Esophagus mucosa (tissue), 1 donor: Measurements from ENCODE around the gene TBK1. TPM values are rescaled to one million over a fixed set of nuclear protein-coding genes. Genes with fewer than 3 reads are reported as not detected.
A peak's percentile ranks its signal among the peaks of the same experiment; 100 is the strongest.

Experiments used
- ATAC-seq: fragments of 200-7000 bp; cut with Tn5 transposase; one replicate; pipeline ENCODE4 v1.9.1; 2020
- total RNA-seq: library from RNA; stranded (reverse); gene quantifications from one replicate; pipeline ENCODE4 v1.2.4, GENCODE V29; 2023
- donor health status: DM: yes; HTN: yes; CAD: no.

TBK1 gene
- 12.1 TPM for total RNA-seq

DNA sequence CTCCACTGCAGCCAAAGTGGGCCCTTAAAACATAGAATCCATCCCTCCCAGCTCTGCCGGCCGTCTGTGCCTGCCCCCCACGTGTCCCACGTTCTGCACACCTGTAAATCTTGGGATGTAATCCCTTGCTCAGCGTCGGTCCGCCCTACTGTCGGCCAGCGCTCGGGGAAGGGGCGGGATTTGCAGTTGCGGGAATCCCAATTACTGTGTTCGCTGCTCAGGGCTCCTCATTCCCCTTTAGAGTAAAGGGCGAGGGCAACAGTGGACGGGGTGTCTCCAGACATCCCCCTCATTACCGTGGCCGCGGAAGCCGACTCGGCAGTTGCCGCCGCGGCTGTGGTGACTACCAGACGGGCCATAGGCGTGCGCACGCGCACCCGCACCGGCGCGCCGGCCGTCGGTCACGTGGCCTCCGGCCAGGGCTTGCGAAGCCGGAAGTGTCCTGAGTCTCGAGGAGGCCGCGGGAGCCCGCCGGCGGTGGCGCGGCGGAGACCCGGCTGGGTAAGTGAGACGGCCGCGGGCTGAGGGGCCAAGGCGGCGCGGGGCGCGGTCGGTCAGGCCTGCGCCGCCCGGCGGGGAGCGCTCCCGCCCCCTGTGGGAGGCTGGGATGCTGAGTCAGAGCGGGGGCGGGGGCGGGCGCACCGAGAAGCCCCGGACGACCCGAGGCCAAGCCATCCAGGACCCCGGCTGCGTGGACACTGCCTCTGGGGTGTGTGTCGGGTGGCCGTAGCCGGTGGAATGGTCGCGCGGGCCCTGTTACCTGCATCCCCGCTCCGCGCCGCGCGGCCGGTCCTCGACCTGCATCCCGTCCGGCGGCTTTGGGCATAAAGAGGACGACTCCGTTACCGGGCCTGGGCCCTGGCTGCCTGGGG is at the start of gene TBK1:
Gene TBK1 (plus strand): TSS at position 434 of the 872 bp plus-strand sequence. CDS start 3,751 bp downstream, outside the sequence.
- ATAC-seq, result peak; percentile 86

GRCh38 chr12:64402181-64402580 is 49.7 kb upstream of the TBK1 start:
- no peak for ATAC-seq

- ATAC-seq, result peak; percentile 96
Measured at GRCh38 chr12:64403707-64404469, 48.0 kb upstream of the TBK1 start, which contains the start of gene XPOT. TSS of gene XPOT (plus strand) at chr12:64404392. CDS start at chr12:64410036, 5,644 bp downstream.

GRCh38 chr12:64404470-64405256 is 47.3 kb upstream of the TBK1 start:
- peak; percentile 62 for ATAC-seq

DNA sequence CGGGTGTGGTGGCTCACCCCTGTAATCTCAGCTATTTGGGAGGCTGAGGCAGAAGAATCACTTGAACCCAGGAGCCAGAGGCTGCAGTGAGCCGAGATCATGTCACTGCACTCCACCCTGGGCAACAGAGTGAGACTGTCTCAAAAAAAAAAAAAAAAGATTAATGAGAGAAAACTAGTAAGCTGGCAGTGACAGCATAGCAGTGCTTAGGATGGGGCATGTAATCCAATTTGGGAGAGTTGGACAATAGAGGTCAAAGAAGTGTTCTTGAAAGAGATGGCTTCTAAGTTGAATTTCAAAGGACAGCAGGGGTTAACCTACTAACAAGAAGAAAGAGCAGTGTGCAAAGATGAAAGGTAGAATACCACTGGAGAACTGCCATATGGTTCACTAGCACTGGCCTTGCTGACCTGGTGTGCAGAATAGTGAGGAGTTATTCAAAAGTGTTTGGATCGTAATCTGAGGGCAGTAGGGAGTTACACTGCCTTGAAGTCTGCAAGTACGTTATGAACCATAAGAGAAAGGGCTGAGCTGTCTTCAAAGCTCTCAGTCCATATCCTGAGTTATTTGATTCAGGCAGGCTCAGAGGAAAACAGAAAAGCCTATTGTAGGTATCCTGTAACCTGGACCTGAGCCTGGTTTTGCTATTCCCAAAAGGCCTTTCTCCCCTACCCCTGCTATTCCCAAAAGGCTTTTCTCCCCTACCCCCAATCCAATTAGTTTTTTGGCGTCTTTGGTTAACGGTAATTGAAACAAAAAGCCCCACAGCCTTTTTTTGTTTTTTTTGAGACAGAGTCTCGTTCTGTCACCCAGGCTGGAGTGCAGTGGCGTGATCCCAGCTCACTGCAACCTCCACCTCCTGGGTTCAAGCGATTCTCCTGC is 44.3 kb upstream of the TBK1 start:
- no peak for ATAC-seq

GRCh38 chr12:64411427-64411826 is 40.5 kb upstream of the TBK1 start:
- ATAC-seq, result no peak

- no peak for ATAC-seq
Measured at GRCh38 chr12:64412459-64412858, 39.5 kb upstream of the TBK1 start.

GRCh38 chr12:64413884-64414283 is 38.0 kb upstream of the TBK1 start:
- no peak for ATAC-seq

- no peak for ATAC-seq
Measured at GRCh38 chr12:64418209-64418608, 33.7 kb upstream of the TBK1 start.

DNA sequence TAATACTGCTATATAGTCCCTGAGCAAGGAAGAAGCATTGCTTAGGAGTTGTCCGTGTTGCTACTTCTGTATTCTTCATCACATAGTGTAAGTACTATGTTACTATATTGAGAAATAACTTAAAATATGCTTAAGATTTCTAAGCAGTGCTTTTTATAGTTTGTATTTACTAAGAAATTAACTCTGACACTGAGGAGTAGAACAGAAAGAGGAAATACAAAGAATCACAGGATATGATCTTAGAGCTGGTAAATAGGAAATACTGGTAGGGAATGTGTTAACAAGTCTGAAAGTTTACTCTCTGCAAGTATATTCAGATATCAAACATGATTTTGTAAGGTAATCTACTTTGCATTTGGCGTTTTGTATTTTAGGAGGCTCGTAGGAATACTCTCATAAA is 32.2 kb upstream of the TBK1 start:
- no peak for ATAC-seq

GRCh38 chr12:64427988-64428387 is 23.9 kb upstream of the TBK1 start:
- ATAC-seq, result no peak

DNA sequence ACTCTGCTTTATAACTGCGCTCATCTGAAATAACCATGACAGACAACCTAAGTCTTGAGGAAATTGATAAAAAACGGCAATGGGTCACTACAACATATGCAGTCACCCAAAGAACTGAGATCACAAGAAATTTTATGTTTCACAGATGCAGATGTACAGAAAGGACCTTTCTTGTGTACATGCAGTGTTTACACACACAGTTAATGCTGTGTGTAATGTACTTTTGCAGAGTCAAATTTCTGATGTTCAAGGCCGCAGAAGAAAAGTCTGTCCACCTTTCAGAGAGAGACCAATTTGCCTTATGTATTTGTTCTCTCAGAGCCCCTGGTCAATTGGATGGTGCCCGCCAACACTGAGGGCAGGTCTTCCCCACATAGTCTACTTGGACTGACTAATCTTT is 23.0 kb upstream of the TBK1 start:
- ATAC-seq, result no peak

- ATAC-seq, result no peak
Measured at GRCh38 chr12:64430886-64431285, 21.0 kb upstream of the TBK1 start.

DNA sequence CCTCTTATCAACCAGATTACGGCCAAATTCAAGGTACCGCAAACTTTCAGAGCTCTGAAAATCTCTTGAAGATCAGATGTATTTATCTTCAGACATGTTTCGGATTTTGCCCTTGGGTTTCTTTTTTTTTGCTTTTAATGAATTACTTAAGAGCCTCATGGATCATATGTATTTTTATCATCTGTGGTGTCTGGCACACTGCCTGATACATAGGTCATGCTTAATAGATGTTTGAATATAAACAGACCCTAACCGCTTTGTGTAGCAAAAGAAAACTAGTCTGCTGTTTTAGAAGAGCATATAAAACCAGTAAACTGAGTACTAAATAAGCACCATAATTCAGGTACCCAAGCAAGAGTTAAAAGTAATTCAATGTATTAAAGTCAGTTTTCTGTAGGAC is 20.1 kb upstream of the TBK1 start:
- ATAC-seq, result no peak

GRCh38 chr12:64433915-64434314 is 18.0 kb upstream of the TBK1 start:
- ATAC-seq, result no peak

GRCh38 chr12:64440100-64440499 is 11.8 kb upstream of the TBK1 start:
- ATAC-seq, result no peak

DNA sequence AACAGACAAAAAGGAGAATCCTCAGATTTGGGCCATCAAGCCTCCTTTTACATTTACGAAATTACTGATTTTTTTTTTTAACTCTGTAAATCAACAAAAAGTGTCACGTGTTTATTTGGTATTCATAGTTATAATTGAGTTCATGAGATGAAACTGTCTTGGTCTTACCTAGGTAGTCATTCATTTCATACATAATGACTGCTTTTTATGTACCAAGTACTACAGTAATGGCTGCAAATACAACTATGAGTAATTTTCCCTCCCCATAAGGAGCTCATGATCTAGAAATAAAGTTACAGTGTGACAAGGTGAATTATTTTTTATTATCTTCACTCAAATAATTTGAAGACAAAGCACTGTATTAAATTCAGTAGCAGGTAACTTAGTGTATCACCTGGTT is 6.4 kb upstream of the TBK1 start:
- ATAC-seq, result no peak

DNA sequence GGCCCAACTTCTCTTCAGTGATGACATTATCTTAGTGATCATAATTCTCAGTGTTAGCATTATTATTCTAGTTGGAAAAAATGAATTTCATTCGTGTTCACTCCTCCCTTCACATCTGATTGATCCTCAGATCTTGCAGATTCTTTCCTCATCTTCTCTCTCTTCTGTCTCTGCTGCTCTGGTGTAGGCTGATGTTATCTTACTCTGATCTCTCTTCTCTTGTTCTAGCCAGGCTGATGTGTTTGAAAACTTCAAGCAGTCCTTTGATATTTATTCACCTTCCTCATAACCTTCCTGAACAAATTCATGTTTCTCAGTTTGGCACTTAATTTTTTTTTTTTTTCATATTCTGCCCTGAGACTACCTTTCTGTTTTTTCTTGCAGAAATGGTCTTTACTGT is 5.6 kb upstream of the TBK1 start:
- ATAC-seq, result no peak

DNA sequence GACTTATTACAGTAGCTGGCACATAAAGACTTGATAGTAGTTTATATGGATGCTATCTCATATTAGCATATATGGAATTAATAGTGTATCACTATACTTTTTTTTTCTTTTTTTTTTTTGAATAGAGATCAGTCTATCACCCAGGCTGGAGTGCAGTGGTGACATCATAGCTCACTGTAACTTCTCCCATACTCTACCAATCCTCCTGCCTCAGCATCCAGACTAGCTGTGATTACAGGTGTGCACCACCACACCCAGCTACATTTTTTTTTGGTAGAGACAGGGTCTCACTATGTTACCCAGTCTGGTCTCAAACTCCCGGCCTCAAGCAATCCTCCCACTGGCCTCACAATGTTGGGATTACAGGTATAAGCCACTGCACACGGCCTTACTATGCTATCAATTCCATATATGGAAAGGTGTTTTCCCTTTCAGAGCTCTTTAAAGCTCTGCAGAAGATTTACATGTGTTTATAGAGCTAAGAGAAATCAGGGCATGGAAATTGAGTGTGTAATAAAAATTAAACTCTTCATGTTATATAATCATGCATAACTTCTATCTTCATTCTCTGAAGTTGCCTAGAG is 1.8 kb upstream of the TBK1 start:
- ATAC-seq, result no peak

DNA sequence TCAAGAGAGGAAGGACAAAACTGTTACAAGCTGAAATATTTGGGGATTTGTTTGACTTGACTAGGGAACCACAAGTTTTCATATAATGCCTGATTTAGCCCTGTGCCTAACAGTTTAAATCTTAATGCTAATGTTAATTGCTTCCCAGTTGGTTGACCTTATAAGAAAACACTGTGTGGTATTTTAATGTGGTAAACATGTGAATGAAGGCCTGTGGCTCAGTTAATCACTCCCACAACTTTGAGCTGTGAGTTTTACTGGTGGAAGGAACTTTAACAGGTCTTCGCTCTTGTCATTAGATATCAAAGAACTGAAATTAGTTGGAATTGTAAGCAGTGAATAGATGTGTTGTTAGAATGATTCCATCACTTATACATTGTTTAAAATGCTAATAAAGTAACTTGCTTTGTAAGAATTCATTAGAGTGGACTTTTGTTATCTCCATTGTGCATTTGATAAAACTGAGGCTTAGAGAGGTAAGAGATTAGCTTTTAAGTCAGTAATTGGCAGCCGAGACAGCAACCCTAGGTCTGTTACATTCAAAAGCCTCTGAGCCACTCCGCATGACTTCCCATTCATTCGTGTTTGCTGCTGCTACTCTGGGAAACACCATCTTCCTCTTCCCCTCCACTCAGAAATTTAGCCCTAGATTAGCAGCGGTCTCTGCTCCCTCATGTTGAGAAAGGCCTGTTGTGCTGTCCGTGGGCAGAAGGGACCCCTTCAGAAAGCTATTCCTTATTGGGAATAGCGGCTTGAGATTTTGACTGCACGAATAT is 1.0 kb upstream of the TBK1 start:
- no peak for ATAC-seq
